ENCODE results near the gene ZNF821.

DNA sequence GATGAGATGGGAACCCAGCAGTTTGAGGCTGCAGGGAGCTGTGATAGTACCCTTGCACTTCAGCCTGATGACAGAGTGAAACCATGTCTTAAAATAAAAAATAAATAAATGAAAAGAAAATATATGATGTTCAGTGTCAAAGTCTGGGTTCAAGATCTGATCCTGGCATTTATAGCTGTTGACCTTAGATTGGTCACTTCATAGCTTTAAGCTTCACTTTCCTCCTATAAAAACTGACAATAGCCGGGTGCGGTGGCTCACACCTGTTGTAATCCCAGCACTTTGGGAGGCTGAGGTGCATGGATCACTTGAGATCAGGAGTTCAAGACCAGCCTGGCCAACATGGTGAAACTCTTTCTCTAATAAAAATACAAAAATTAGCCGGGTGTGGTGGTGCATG is 5.2 kb upstream of the ZNF821 start:
- TF ChIP-seq, protein P1, sequence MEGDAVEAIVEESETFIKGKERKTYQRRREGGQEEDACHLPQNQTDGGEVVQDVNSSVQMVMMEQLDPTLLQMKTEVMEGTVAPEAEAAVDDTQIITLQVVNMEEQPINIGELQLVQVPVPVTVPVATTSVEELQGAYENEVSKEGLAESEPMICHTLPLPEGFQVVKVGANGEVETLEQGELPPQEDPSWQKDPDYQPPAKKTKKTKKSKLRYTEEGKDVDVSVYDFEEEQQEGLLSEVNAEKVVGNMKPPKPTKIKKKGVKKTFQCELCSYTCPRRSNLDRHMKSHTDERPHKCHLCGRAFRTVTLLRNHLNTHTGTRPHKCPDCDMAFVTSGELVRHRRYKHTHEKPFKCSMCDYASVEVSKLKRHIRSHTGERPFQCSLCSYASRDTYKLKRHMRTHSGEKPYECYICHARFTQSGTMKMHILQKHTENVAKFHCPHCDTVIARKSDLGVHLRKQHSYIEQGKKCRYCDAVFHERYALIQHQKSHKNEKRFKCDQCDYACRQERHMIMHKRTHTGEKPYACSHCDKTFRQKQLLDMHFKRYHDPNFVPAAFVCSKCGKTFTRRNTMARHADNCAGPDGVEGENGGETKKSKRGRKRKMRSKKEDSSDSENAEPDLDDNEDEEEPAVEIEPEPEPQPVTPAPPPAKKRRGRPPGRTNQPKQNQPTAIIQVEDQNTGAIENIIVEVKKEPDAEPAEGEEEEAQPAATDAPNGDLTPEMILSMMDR (IDR thresholded peaks at IDR 0.05) = no peak
- no peak for TF ChIP-seq POLR2AphosphoS5 (IDR thresholded peaks at IDR 0.05; ENCODE audit: low read depth, low read length)
- no peak for TF ChIP-seq SIN3A (IDR thresholded peaks at IDR 0.05; ENCODE audit: borderline replicate concordance, insufficient read depth, low read depth, low read length)
- no peak for TF ChIP-seq TCF7L2 (IDR thresholded peaks at IDR 0.05; ENCODE audit: low read depth, low read length)
